Measurements from ENCODE around the gene ERCC1.

- TF ChIP-seq, protein P1, sequence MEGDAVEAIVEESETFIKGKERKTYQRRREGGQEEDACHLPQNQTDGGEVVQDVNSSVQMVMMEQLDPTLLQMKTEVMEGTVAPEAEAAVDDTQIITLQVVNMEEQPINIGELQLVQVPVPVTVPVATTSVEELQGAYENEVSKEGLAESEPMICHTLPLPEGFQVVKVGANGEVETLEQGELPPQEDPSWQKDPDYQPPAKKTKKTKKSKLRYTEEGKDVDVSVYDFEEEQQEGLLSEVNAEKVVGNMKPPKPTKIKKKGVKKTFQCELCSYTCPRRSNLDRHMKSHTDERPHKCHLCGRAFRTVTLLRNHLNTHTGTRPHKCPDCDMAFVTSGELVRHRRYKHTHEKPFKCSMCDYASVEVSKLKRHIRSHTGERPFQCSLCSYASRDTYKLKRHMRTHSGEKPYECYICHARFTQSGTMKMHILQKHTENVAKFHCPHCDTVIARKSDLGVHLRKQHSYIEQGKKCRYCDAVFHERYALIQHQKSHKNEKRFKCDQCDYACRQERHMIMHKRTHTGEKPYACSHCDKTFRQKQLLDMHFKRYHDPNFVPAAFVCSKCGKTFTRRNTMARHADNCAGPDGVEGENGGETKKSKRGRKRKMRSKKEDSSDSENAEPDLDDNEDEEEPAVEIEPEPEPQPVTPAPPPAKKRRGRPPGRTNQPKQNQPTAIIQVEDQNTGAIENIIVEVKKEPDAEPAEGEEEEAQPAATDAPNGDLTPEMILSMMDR (IDR thresholded peaks at IDR 0.05; ENCODE audit: insufficient read depth, low read depth, low read length): no peak
- no peak for TF ChIP-seq EZH2 (IDR thresholded peaks at IDR 0.05; ENCODE audit: insufficient read depth, low read length)
These were observed 4.3 kb downstream of the ERCC1 start for GRCh38 chr19:45419396-45419795.
